ENCODE results near the gene TARBP1. TPM values are rescaled to one million over a fixed set of nuclear protein-coding genes. Genes with fewer than 3 reads are reported as not detected.
A peak's percentile ranks its signal among the peaks of the same experiment; 100 is the strongest.

Gene TARBP1
- total and polyA plus RNA-seq, 2 donors (not counting 1 experiment from before 2014, with no cell fraction given), result 35.4 to 71.5 TPM

DNA sequence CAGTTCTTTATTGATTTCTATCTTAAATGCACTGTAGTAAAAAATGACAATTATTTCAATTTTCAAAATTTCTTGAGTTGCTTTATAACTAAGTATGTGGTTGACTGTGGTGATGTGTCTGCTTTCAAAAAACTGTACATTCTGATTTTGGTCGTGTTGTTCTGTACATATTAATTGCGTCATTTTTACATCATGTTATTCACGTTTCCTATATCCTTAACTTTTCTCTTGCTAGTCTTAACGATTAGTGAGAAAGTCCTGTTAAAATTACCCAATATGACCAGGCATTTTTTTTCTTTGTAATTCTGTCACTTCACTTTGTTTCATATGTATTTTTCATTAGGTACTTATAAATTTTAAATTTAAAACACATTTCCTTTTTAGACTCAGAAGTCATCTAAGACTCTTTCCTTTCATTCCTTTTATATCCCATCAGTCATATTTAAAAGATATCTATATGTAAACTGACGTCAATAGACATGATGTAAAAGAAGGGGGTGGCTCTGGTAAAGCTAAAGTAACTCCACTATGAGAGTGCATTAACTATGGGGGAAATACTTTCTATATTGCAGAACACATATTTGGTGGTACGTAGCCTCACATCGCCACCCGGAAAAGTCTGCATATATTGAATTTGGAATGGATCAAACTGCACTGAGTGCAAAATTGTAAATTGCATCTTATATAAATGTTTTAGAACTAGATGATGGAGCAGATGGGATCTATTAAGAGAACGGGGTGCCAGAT, 106.8 kb downstream of the TARBP1 start:
- Mint-ChIP-seq H3K27ac (peak overlapping the region; percentile 100), H3K4me1 (peaks cover 33% of the 10 kb centered on the region), H3K4me3 (peak overlapping the region; percentile 100), H3K9me3 (ENCODE audit: insufficient read depth) (no peaks in the 10 kb centered on the region), H3K27me3 (no peaks in the 10 kb centered on the region)
- H3K9ac ChIP-seq (ENCODE audit: low read length), result peak overlapping the region; percentile 88
- H3K27ac ChIP-seq (ENCODE audit: low read length in 2 of 2), result no peak overlapping the region
- peak overlapping the region; percentile 86 for H2AFZ ChIP-seq (ENCODE audit: insufficient read depth, low read depth, low read length, poor library complexity, severe bottlenecking)
- intact Hi-C loops (cut with micrococcal nuclease), result loop anchor here (2.0 to 5.0 kb wide), 3 partner anchors 27 to 790 kb away; partner anchors contain the start of genes RBM34 and TOMM20
- H3K79me2 ChIP-seq (ENCODE audit: control insufficient read depth, insufficient read depth, low read length), result peaks cover 31% of the 10 kb centered on the region
- H3K4me2 ChIP-seq (replicated peaks; ENCODE audit: low read depth, low read length, poor library complexity, severe bottlenecking), result peak overlapping the region; percentile 87
- ChIA-PET CTCF (no interaction called here), POLR2A (interaction anchor here (1.5 kb wide), 1 partner anchor 106 kb away, joined by 6 read pairs; no protein-coding TSS in a partner anchor)
- H4K20me1 ChIP-seq (ENCODE audit: control insufficient read depth, insufficient read depth, low read length, poor library complexity, severe bottlenecking), result no peaks in the 10 kb centered on the region
- H3K27me3 ChIP-seq (replicated peaks in 1 of 4; ENCODE audit: control extremely low read depth in 1 of 4, control insufficient read depth in 3 of 4, insufficient read depth in 4 of 4, low read length in 3 of 4), result no peaks in the 10 kb centered on the region
- H3K36me3 ChIP-seq (replicated peaks in 1 of 2; ENCODE audit: control extremely low read depth in 1 of 2, control insufficient read depth in 1 of 2, extremely low read depth in 1 of 2, insufficient read depth in 2 of 2, low read length in 1 of 2), result peaks cover 0 to 18% of the 10 kb centered on the region in 2 experiments
- WGBS (ENCODE audit: insufficient coverage), result no CpG with 5 or more reads among the region's 9 CpGs
- H3K4me1 ChIP-seq (ENCODE audit: control insufficient read depth in 2 of 2, insufficient read depth in 2 of 2, low read length in 2 of 2), result peaks cover 13 to 16% of the 10 kb centered on the region in 2 donors
- peak overlapping the region; percentile 60 to 96 (median 86) for H3K4me3 ChIP-seq (ENCODE audit: control extremely low read depth in 1 of 5, extremely low read depth in 1 of 5, insufficient read depth in 1 of 5, low read depth in 2 of 5, low read length in 4 of 5)
- TF ChIP-seq, protein P1, sequence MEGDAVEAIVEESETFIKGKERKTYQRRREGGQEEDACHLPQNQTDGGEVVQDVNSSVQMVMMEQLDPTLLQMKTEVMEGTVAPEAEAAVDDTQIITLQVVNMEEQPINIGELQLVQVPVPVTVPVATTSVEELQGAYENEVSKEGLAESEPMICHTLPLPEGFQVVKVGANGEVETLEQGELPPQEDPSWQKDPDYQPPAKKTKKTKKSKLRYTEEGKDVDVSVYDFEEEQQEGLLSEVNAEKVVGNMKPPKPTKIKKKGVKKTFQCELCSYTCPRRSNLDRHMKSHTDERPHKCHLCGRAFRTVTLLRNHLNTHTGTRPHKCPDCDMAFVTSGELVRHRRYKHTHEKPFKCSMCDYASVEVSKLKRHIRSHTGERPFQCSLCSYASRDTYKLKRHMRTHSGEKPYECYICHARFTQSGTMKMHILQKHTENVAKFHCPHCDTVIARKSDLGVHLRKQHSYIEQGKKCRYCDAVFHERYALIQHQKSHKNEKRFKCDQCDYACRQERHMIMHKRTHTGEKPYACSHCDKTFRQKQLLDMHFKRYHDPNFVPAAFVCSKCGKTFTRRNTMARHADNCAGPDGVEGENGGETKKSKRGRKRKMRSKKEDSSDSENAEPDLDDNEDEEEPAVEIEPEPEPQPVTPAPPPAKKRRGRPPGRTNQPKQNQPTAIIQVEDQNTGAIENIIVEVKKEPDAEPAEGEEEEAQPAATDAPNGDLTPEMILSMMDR (IDR thresholded peaks at IDR 0.05), result no peak
- DNase-seq, result no peak
- no peak for ATAC-seq (ENCODE audit: low read depth)
- H3K9me3 ChIP-seq (ENCODE audit: control extremely low read depth in 1 of 3, control insufficient read depth in 2 of 3, insufficient read depth in 1 of 3, low read length in 2 of 3), result no peaks in the 10 kb centered on the region

DNA sequence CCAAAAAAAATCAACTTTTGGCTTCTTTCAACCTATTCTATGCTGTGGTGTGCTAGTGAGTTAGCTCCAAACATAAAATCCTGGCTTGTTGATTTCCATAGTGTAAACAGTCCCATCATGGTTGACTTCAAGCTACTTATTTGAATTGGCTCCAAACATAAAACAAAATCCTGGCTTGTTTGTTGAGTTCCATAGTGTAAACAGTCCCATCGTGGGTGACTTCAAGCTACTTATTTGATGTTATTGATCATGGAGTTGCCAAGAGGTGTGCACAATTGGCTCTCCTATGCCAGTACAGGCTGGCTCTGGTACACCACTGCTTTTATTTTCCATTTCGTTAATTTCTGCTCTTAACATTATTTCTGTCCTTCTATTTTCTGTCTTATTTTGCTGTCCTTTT, 107.6 kb downstream of the TARBP1 start:
- DNase-seq (no peak), ATAC-seq (ENCODE audit: low read depth) (no peak)
- H3K9me3 Mint-ChIP-seq (ENCODE audit: insufficient read depth), result no peaks in the 10 kb centered on the region
- POLR2A ChIA-PET, result no interaction called here
- Histone ChIP-seq H3K4me2 (replicated peaks; ENCODE audit: low read depth, low read length, poor library complexity, severe bottlenecking) (no peak overlapping the region), H3K36me3 (replicated peaks in 1 of 2; ENCODE audit: control extremely low read depth in 1 of 2, control insufficient read depth in 1 of 2, extremely low read depth in 1 of 2, insufficient read depth in 2 of 2, low read length in 1 of 2) (peaks cover 0 to 14% of the 10 kb centered on the region in 2 experiments), H3K9ac (ENCODE audit: low read length) (no peak overlapping the region), H4K20me1 (ENCODE audit: control insufficient read depth, insufficient read depth, low read length, poor library complexity, severe bottlenecking) (no peaks in the 10 kb centered on the region), H3K4me1 (ENCODE audit: control insufficient read depth in 2 of 2, insufficient read depth in 2 of 2, low read length in 2 of 2) (peaks cover 13 to 16% of the 10 kb centered on the region in 2 donors), H3K27ac (ENCODE audit: low read length in 2 of 2) (no peak overlapping the region), H2AFZ (ENCODE audit: insufficient read depth, low read depth, low read length, poor library complexity, severe bottlenecking) (no peak overlapping the region), H3K27me3 (replicated peaks in 1 of 4; ENCODE audit: control extremely low read depth in 1 of 4, control insufficient read depth in 3 of 4, insufficient read depth in 4 of 4, low read length in 3 of 4) (no peaks in the 10 kb centered on the region), H3K4me3 (ENCODE audit: control extremely low read depth in 1 of 5, extremely low read depth in 1 of 5, insufficient read depth in 1 of 5, low read depth in 2 of 5, low read length in 4 of 5) (no peak overlapping the region), H3K9me3 (ENCODE audit: control extremely low read depth in 1 of 3, control insufficient read depth in 2 of 3, insufficient read depth in 1 of 3, low read length in 2 of 3) (no peaks in the 10 kb centered on the region), H3K79me2 (ENCODE audit: control insufficient read depth, insufficient read depth, low read length) (peaks cover 24% of the 10 kb centered on the region)
- H3K27ac Mint-ChIP-seq, result no peak overlapping the region
- H3K4me1 Mint-ChIP-seq, result peaks cover 29% of the 10 kb centered on the region
- no CpG with 5 or more reads among the region's 2 CpGs for WGBS (ENCODE audit: insufficient coverage)
- TF ChIP-seq, protein P1 (IDR thresholded peaks at IDR 0.05), result no peak
- no peak for TF ChIP-seq EZH2 (IDR thresholded peaks at IDR 0.05; ENCODE audit: borderline replicate concordance, insufficient read depth, low read depth, low read length, poor library complexity, severe bottlenecking)
- no peak overlapping the region for H3K4me3 Mint-ChIP-seq
- CTCF ChIA-PET, result no interaction called here
- intact Hi-C loops (cut with micrococcal nuclease), result loop anchor here (5.0 kb wide), 1 partner anchor 791 kb away; the partner anchor contains the start of gene RBM34
- no peaks in the 10 kb centered on the region for H3K27me3 Mint-ChIP-seq
